ENCODE data around the gene KCNQ1.

DNA sequence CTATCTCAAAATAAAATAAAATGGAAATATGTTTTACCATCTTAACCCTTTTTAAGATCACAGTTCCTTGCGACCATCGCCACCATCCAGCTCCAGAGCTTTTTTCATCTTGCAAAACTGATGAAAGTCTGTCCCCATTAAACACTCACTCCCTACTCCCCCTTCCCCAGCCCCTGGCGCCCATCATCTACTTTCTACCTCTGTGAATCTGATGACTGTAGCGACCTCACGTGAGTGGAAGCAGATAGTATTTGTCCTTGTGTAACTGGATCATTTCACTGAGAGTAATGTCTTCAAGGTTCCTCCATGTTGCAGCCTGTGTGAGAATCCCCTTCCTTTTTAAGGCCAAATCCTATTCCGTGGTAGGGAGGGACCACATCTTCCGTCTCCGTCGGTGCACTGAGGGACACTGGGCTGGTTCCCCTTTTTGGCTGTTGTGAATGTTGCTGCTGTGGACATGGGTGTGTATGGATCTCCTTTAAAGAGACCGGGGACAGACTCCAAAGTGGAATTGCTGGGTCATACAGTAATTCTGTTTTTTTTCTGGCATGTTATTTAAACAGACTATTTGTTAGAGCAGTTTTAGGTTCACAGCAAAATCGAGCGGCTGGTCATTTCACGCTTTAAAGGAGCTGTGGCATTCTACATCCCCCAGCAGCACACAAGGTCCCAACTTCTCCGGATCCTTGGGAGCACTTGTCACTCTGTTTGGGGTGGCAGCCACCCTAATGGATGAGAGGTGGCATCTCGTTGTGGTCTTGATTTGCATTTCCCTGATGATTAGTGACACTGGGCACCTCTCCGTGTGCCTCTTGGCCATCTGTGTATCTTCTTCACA, 120.0 kb downstream of the KCNQ1 start:
- TF ChIP-seq, protein P1, sequence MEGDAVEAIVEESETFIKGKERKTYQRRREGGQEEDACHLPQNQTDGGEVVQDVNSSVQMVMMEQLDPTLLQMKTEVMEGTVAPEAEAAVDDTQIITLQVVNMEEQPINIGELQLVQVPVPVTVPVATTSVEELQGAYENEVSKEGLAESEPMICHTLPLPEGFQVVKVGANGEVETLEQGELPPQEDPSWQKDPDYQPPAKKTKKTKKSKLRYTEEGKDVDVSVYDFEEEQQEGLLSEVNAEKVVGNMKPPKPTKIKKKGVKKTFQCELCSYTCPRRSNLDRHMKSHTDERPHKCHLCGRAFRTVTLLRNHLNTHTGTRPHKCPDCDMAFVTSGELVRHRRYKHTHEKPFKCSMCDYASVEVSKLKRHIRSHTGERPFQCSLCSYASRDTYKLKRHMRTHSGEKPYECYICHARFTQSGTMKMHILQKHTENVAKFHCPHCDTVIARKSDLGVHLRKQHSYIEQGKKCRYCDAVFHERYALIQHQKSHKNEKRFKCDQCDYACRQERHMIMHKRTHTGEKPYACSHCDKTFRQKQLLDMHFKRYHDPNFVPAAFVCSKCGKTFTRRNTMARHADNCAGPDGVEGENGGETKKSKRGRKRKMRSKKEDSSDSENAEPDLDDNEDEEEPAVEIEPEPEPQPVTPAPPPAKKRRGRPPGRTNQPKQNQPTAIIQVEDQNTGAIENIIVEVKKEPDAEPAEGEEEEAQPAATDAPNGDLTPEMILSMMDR (IDR thresholded peaks at IDR 0.05) = no peak
- TF ChIP-seq, protein P2, sequence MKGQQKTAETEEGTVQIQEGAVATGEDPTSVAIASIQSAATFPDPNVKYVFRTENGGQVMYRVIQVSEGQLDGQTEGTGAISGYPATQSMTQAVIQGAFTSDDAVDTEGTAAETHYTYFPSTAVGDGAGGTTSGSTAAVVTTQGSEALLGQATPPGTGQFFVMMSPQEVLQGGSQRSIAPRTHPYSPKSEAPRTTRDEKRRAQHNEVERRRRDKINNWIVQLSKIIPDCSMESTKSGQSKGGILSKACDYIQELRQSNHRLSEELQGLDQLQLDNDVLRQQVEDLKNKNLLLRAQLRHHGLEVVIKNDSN (IDR thresholded peaks at IDR 0.05; ENCODE audit: borderline replicate concordance, low read depth) = no peak
- TF ChIP-seq RCOR1 (IDR thresholded peaks at IDR 0.05; ENCODE audit: low read length) (no peak), POLR2AphosphoS5 (IDR thresholded peaks at IDR 0.05; ENCODE audit: low read depth, low read length) (no peak), YY1 (IDR thresholded peaks at IDR 0.05; ENCODE audit: low read depth) (no peak), RAD21 (IDR thresholded peaks at IDR 0.05; ENCODE audit: low read length) (no peak), TEAD4 (IDR thresholded peaks at IDR 0.05; ENCODE audit: borderline replicate concordance, insufficient read depth) (no peak), SMC3 (IDR thresholded peaks at IDR 0.05; ENCODE audit: low read depth, low read length) (no peak), RFX5 (IDR thresholded peaks at IDR 0.05; ENCODE audit: low read length) (no peak), EZH2phosphoT487 (IDR thresholded peaks at IDR 0.05; ENCODE audit: borderline replicate concordance, low read depth) (no peak), CHD2 (IDR thresholded peaks at IDR 0.05; ENCODE audit: low read length, partially characterized antibody) (no peak)
- TF ChIP-seq, protein P3, sequence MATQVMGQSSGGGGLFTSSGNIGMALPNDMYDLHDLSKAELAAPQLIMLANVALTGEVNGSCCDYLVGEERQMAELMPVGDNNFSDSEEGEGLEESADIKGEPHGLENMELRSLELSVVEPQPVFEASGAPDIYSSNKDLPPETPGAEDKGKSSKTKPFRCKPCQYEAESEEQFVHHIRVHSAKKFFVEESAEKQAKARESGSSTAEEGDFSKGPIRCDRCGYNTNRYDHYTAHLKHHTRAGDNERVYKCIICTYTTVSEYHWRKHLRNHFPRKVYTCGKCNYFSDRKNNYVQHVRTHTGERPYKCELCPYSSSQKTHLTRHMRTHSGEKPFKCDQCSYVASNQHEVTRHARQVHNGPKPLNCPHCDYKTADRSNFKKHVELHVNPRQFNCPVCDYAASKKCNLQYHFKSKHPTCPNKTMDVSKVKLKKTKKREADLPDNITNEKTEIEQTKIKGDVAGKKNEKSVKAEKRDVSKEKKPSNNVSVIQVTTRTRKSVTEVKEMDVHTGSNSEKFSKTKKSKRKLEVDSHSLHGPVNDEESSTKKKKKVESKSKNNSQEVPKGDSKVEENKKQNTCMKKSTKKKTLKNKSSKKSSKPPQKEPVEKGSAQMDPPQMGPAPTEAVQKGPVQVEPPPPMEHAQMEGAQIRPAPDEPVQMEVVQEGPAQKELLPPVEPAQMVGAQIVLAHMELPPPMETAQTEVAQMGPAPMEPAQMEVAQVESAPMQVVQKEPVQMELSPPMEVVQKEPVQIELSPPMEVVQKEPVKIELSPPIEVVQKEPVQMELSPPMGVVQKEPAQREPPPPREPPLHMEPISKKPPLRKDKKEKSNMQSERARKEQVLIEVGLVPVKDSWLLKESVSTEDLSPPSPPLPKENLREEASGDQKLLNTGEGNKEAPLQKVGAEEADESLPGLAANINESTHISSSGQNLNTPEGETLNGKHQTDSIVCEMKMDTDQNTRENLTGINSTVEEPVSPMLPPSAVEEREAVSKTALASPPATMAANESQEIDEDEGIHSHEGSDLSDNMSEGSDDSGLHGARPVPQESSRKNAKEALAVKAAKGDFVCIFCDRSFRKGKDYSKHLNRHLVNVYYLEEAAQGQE (IDR thresholded peaks at IDR 0.05; ENCODE audit: low read depth, low read length) = no peak
- TF ChIP-seq, protein P4, sequence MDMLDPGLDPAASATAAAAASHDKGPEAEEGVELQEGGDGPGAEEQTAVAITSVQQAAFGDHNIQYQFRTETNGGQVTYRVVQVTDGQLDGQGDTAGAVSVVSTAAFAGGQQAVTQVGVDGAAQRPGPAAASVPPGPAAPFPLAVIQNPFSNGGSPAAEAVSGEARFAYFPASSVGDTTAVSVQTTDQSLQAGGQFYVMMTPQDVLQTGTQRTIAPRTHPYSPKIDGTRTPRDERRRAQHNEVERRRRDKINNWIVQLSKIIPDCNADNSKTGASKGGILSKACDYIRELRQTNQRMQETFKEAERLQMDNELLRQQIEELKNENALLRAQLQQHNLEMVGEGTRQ (IDR thresholded peaks at IDR 0.05; ENCODE audit: borderline replicate concordance, low read depth, low read length) = no peak

Data from SK-N-SH (cell line).